Prostate gland (tissue), 2 donors: ENCODE results near the gene ARHGAP31.

Experiments
- CTCF ChIP-seq, 4 experiments: fragments of 200-600 bp in 2 of 4; fragments of 450-650 bp in 2 of 4; sonication (generic) in 2 of 4; IDR thresholded peaks; 1 replicate in 3 of 4; 2 replicates in 1 of 4; pipeline ENCODE4 v1.5.1; 2016 to 2019; ENCODE audit warnings: antibody characterized with exemption in 4 of 4, mild to moderate bottlenecking in 2 of 4, moderate library complexity in 2 of 4
- POLR2A ChIP-seq: fragments of 450-650 bp; IDR thresholded peaks from one replicate; pipeline ENCODE4 v1.6.1; 2016; ENCODE audit warnings: antibody characterized with exemption, mild to moderate bottlenecking
- POLR2AphosphoS5 ChIP-seq: sonication (generic); formaldehyde crosslinking; IDR thresholded peaks from one replicate; pipeline ENCODE4 v1.6.1; 2017; ENCODE audit warnings: antibody characterized with exemption

- TF ChIP-seq CTCF (IDR thresholded peaks at IDR 0.05) = no peak
- no peak for TF ChIP-seq POLR2A
- no peak for TF ChIP-seq POLR2AphosphoS5
These were observed 1.9 kb downstream of the ARHGAP31 start for GRCh38 chr3:119295816-119296726.
